Kidney epithelial cell (primary cell): ENCODE data around the gene FBLN7. TPM values are rescaled to one million over a fixed set of nuclear protein-coding genes. Genes with fewer than 3 reads are reported as not detected.

ENCODE experiments used
- DNase-seq: peaks from one replicate; pipeline ENCODE4 v3.0.0-alpha.2; 2010; ENCODE audit warnings: low read depth
- H3K27me3 ChIP-seq: 2 replicates; pipeline ENCODE4 v1.6.0; 2011; ENCODE audit warnings: low read length; ENCODE audit not compliant: control insufficient read depth, insufficient read depth
- H3K36me3 ChIP-seq: 2 replicates; pipeline ENCODE4 v1.5.1; 2011; ENCODE audit warnings: low read length; ENCODE audit not compliant: control insufficient read depth, insufficient read depth
- H3K4me3 ChIP-seq: 2 replicates; pipeline ENCODE4 v1.5.1; 2011; ENCODE audit warnings: low read depth, mild to moderate bottlenecking, control low read depth, low read length
- total RNA-seq: library from RNA; depleted of rRNA; stranded (reverse); fragments of >200 nt; gene quantifications from 2 replicates; pipeline ENCODE4 v1.2.3, GENCODE V29; 2015
- TF ChIP-seq, protein P1 (sequence below): IDR thresholded peaks from 2 replicates; pipeline ENCODE4 v1.5.1; 2011; ENCODE audit warnings: mild to moderate bottlenecking, moderate library complexity, low read length, control low read depth, inconsistent platforms; ENCODE audit not compliant: insufficient read depth, poor library complexity, severe bottlenecking

Gene FBLN7
- total RNA-seq, 1 donor from 2014 or later: 1.0 TPM

DNA sequence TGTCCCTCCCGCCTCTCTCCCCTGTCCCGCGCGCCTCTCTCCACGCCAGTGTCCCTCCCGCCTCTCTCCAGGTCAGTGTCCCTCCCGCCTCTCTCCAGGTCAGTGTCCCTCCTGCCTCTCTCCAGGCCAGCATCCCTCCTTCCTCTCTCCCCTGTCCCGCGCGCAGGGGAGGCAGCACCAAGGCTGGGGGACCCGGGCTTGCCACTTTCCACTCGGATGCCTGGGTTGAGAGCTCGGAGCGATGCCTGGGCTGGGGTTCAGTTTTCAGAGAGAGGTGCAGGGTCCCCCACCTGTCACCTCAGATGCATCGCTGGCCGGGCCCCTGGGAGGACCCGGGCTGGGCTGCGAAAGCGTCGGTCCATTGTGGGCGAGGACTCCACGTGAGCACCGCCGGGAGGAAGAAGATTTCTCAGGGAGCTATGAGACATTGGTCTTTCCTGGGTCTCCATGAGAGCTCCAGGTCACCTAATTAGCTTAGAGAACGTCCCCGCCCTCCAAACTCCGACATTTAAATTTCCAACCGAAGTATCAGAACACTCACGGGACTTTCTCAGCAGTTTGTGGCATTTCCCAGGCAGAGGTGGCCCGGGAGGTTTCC, 2.1 kb downstream of the FBLN7 start:
- DNase-seq: no peak
- H3K4me3 ChIP-seq: no peak overlapping the region
- H3K27me3 ChIP-seq: peaks cover 30% of the 10 kb centered on the region
- no peaks in the 10 kb centered on the region for H3K36me3 ChIP-seq
- TF ChIP-seq, protein P1, sequence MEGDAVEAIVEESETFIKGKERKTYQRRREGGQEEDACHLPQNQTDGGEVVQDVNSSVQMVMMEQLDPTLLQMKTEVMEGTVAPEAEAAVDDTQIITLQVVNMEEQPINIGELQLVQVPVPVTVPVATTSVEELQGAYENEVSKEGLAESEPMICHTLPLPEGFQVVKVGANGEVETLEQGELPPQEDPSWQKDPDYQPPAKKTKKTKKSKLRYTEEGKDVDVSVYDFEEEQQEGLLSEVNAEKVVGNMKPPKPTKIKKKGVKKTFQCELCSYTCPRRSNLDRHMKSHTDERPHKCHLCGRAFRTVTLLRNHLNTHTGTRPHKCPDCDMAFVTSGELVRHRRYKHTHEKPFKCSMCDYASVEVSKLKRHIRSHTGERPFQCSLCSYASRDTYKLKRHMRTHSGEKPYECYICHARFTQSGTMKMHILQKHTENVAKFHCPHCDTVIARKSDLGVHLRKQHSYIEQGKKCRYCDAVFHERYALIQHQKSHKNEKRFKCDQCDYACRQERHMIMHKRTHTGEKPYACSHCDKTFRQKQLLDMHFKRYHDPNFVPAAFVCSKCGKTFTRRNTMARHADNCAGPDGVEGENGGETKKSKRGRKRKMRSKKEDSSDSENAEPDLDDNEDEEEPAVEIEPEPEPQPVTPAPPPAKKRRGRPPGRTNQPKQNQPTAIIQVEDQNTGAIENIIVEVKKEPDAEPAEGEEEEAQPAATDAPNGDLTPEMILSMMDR: no peak

DNA sequence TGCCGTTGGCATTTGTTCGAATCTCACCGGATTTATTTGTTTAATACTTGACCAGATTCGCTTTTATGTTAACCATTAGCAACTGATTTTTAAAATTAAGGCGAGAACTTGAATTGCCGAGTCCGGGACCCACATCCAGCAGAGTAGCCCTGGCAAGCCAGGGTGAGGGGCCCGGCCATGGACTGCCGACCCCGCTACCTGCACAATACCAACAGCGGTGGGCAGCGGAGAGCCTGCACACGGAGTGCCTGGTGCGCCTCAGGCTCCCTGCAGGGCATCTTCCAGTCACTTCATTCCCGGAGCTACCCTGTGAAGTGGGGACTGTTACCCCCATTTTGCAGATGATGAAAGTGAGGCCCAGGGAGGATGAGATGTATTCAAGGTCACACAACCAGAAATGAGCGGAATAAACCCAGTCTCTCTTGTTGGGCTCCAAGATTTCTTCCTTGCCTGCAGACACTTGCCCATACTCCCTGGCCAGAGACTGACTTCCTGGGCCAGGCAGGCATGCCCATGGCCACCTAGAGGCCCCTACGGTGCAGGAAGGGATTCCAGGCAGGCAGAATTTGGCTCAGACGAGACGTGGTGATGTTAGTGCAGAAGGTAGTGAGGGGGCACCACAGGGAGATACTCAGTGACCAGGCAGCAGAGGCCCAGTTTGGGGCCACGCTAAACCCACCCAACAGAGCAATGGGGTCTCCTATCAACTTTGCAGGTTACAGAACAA, 2.9 kb downstream of the FBLN7 start:
- H3K36me3 ChIP-seq: no peaks in the 10 kb centered on the region
- DNase-seq: no peak
- H3K4me3 ChIP-seq: no peak overlapping the region
- peaks cover 30% of the 10 kb centered on the region for H3K27me3 ChIP-seq
- TF ChIP-seq, protein P1: no peak

DNA sequence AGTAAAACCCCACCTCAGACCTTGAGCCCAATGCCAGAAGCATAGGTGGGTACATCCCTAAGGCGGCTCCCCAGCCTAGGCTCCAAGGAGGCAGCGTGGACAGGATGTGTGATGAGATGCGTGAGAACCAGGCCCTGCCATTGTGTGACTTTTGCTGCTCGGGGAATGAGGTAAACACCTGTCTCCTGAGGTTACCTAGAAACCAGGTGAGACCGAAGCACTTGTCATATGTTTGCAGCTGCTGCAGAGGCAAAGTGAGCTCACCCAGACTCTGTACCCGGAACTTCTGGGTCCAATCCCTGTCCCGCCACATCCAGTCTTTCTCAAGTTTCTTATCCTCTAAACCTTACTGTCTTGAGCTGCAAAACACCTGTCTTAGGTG, 3.4 kb downstream of the FBLN7 start:
- Histone ChIP-seq H3K36me3 (no peaks in the 10 kb centered on the region), H3K27me3 (peaks cover 30% of the 10 kb centered on the region), H3K4me3 (no peak overlapping the region)
- no peak for DNase-seq
- TF ChIP-seq, protein P1: no peak

DNA sequence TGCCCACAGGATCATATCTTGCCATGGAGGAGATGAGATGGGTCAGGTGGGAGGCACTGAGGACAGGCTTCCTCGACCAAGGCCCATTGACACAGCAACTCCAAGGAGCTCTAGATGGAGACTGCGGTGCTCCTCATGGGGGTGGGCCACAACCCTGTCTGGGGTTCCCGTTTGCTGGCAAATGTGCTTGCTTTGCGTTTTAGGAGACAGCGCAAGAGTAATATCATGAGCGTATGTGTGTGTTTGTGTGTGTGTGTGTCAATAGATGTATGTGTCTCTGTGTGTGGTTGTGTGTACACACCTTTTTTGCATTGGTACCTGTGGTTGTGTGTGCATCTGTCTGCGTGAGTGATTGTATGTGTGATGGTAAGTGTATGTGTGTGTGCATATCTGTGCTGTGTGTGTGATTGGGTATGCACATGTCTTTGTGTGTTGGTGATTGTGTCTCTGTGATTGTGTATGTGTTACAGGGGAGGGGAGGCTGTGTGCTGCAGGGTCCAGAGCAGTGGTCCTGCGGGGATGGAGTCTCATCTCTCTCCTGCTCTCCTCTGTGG, 4.4 kb downstream of the FBLN7 start:
- no peaks in the 10 kb centered on the region for H3K36me3 ChIP-seq
- H3K27me3 ChIP-seq: peaks cover 26% of the 10 kb centered on the region
- TF ChIP-seq, protein P1: no peak
- H3K4me3 ChIP-seq: no peak overlapping the region
- no peak for DNase-seq

DNA sequence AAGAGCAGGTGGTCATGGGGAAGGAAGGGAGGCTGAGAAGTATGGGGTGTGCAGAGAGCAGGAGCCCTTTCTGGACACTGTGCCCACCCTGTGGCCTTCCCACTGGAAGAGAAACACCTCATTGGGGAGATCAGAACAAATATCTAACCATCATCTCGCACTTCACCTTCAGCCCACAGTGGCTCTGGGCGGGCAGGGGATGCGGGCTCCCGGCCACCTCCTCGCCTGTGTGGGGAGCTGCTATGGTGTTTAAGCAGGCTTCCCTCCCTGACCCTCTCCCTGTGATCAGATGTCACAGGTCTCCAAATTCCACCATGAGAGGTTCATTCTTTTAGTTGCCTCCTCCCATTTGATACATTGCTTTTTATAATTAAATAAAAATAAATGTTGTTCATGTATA, 5.0 kb downstream of the FBLN7 start:
- peaks cover 21% of the 10 kb centered on the region for H3K27me3 ChIP-seq
- no peaks in the 10 kb centered on the region for H3K36me3 ChIP-seq
- no peak for DNase-seq
- TF ChIP-seq, protein P1: no peak
- no peak overlapping the region for H3K4me3 ChIP-seq

DNA sequence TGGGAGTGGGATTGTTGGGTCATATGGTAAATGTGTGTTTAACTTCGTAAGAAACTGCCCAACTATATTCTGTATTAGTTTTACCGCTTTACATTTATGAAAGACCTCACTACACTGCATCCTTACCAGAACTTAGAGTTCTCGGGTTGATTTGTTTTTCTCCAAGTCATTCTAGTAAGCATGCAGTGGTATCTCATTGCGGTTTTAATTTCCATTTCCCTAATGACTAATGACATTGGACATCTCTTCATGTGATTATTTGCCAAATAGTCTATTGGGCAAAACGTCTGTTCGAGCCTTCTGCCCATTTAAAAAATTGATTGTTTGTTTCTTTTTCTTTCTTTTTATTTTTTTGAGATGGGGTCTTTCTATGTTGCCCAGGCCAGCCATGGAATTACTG, 6.8 kb downstream of the FBLN7 start:
- TF ChIP-seq, protein P1: no peak
- no peak for DNase-seq
- no peaks in the 10 kb centered on the region for H3K36me3 ChIP-seq
- no peak overlapping the region for H3K4me3 ChIP-seq
- peaks cover 12% of the 10 kb centered on the region for H3K27me3 ChIP-seq
